Activated CD4-positive, alpha-beta T cell treated with anti-CD3 and anti-CD28 coated beads for 24 hours (primary cell): ENCODE results near the gene TMEM170A.
A peak's percentile ranks its signal among the peaks of the same experiment; 100 is the strongest.
"Not testable (repeated sequence)": the region's sequence is repeated elsewhere in the genome, so short reads cannot be mapped to it uniquely, and the experiment has no call there.

Experiments
- DNase-seq, 2 donors: peaks; one replicate each; pipeline ENCODE4 v3.0.0-alpha.2; 2020; ENCODE audit warnings: low read depth in 2 of 2

The TMEM170A gene

DNA sequence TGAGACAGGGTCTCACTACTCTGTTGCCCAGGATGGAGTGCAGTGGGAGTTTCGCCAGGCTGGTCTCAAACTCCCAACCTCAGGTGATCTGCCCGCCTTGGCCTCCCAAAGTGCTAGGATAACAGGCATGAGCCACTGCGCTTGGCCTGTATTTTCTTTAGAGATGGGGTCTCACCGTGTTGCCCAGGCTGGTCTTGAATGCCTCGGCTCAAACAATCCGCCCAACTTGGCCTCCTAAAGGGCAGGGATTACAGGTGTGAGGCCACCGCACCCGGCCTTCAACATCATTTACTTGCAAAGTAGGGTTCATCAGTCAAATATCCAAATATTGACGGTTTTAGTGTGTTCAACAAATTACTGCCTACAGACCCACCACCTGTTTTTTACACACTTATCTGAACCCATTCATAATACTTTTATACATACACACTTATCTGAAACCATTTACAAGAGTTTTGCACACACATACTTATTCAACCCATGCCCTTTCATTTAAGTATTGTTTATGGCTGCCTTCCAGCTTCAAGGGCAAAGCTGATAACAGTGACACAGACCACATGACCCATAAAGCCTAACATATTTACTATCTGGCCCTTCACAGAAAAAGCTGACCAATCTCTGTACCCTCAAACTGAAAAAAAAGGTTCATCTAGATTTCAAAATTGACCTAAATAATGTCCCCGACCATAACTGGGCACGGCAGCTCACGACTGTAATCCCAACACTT is 11.9 kb downstream of the TMEM170A start:
- no peak for DNase-seq

DNA sequence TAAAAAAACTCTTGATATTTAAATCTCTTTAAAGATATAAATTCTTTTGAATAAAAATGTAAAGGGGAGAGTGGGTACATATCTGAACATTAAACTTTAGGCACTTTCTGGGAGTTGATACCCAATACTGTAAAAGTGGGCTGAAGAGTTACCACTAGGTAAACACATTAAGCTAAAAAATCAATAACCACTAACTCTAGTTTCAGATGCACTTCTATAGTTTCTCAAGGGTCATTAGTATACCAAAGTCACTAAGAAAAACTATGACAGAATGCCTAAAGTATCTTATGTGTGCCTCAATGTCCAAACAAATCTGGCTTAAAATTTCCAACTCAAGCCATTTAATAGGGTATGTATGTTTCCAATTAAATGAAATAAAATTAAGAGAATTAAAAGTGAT is 18.1 kb downstream of the TMEM170A start:
- DNase-seq: no peak

DNA sequence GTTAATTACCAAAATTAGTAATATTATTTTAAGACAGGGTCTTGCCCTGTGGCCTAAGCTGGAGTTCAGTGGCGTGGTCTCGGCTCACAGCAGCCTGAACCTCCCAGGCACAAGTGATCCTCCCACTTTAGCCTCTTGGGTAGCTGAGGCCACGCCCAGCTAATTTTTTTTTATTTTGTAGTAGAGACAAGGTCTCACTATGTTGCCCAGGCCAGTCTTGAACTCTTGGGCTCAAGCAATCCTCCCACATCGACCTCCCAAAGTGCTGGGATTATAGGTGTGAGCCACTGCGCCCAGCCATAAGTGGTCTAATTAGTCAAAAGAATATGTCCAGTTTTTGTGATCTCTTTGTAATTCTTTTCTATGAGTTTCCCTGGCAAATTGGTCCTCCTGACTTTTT is 19.2 kb downstream of the TMEM170A start:
- DNase-seq: no peak

DNA sequence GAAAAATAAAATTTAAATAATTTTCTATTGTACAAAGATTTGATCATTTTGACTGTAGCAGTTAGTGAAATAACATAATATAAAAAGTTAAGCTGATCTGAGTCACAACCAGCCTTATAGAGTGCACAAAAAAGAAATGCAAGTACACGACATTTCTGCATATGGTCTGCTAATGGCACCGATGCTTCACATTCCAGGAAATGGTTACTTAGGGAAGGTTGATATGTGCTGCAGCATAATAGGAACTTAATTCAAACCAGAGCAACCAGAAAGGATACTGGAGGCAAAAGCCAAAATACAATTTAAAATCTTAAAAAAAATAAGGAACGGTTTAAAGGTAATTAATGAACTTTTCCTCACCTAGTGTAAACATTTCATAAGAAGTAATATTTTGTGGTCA is 21.2 kb downstream of the TMEM170A start:
- no peak for DNase-seq

DNA sequence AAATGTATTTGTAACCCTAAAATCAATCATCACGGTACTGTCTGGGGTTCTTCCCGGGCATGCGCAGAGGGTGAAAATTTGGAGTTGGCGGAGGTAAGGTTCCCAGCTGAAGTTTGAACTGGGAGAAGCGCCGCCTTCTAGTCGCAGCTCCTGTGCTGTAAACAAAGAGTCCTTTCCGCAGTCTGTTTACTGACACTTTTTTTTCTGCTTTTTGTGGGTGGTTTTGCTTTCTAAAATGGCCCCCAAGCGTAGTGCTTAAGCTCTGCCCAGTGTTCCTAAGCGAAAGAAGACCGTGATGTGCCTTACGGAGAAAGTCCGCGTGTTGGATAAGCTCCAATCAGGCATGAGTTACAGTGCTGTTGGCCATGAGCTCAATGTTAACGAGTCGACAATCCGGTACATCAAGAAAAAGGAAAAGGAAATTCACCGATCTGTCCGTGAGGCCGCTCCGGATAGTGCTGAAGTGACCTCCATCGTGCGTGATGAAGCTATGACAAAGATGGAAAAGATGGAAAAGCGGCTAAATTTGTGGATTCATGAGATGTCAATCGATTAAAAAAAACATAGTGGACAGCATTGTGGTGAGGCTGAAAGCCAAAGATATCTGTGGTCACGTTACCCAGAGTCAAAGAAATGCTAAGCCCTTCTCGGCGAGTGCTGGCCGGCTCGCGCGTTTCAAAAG is 30.6 kb downstream of the TMEM170A start:
- no peak for DNase-seq

DNA sequence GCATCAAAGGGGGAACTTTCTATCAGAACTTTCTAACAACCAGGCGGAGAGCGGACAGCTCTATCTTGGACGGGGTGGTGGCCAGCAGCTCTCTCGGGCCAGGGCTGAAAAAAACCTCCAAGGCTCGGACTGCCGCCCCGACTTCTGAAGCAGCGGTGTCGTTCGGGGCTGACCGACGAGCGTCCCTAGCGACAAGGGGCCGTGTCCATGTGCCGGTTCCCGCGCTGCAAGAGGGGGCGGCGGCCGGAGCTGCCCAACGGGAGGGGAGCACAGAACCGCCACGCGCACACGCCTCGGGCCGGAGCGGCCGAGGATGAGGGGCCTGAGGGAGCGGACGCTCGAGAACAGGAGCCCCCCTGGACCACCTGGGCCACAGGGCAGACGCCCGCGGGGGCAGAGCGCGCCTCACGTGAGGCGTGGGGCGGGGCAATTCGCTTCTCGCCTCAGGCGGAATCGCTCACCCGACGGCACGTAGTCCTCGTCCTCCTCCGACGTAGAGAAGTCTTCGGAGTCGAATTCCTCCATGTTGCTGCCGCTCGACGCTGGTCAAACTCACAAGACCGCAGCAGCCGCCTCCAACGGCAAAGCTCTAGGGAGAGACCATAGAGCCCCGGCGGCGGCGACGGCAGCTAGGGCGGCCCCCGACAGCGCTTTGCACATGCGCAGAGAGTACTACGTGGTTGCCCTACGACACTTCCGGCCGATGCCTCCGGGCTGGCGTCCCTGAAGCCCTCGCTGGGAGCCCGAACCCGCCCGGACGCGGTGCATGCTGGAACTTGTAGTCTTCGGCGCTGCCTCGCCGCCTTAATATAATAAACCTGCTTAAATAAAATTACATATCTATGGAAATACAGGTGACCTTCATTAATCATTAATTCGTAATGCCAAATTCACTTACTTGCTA is 31.4 kb downstream of the TMEM170A start, which contains the start of gene CFDP1:
Gene CFDP1, minus strand, starts transcription at position 676 of the 904 bp plus-strand sequence. Its CDS starts 151 bp downstream, at position 525.
- DNase-seq: peak; percentile 91 to 92

DNA sequence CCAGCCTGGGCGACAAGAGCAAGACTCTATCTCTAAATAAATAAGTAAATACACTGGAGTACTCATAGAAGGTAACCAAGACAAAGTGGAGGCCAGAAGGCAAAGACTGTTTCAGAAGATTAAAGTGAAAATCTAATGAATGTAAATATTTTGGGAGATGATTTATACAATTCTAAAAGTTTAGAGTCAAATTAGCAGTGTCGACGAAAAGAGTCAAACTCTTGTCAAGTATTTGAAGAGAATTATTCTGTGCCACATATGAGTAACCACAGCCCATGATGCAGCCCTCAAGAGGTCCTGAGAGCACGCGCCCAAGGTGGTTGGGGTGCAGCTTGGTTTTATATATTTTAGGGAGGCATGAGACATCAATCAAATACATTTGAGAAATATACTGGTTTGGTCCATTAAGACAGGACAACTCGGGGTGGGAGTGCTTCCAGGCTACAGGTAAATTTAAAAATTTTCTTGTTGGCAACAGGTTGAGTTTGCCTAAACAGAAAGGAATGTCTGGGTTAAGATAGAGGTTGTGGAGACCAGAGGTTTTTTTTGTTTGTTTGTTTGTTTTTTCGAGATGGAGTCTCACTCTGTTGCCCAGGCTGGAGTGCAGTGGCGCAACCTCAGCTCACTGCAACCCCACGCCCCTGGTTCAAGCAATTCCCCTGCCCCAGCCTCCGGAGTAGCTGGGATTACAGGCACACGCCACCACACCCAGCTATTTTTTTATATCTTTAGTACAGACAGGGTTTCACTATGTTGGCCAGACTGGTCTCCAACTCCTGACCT is 34.7 kb downstream of the TMEM170A start:
- DNase-seq: no peak

DNA sequence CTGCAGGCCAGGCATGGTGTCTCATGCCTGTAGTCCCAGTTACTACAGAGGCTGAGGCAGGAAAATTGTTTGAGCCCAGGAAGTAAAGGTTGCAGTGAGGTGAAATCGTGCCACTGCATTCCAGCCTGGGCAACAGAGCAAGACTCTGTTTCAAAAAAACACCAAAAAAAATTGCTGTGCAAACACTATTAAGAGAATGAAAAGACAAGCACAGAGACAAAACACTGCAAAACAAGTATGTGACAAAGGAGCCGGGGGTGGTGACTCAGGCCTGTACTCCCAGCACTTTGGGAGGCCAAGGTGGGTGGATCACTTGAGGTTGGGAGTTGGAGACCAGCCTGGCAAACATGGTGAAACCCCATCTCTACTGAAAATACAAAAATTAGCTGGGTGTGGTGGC is 38.0 kb downstream of the TMEM170A start:
- DNase-seq: not testable (repeated sequence)

DNA sequence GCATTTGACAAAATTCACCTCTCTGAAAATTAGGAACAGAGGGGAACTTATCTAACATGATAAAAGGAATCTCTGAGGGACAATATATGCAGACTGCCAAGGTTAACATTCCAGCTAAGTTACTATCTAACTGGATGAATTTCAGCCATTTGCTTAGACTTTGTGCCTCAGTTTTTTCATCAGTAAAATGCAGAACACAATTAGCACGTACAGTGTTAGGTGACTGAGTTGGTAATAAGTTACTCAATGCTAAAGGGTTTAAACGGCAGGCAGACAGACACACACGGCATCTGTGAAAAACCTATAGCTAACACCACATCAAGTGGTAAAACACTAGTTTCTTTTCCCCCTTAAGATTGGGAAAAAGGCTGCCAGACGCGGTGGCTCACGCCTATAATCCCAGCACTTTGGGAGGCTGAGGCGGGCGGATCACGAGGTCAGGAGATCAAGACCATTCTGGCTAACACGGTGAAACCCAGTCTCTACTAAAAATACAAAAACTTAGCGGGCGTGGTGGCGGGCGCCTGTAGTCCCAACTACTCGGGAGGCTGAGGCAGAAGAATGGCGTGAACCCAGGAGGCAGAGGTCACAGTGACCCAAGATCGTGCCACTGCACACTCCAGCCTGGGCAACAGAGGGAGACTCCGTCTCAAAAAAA is 40.3 kb downstream of the TMEM170A start:
- not testable (repeated sequence) for DNase-seq

DNA sequence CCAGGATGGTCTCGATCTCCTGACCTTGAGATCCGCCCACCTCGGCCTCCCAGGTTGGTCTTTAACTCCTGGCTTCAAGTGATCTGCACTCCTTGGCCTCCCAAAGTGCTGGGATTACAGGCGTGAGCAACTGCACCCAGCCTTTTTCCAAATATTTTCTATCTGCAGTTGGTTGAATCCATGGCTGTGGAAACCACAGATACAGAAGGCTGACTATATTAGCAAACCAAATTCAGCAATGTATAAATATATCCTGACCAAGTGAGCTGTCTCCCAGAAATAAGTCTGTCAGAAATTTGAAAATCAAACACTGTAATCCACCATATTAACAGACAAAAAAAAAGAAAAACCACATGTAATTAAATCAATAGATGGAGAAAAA is 40.8 kb downstream of the TMEM170A start:
- DNase-seq: no peak

DNA sequence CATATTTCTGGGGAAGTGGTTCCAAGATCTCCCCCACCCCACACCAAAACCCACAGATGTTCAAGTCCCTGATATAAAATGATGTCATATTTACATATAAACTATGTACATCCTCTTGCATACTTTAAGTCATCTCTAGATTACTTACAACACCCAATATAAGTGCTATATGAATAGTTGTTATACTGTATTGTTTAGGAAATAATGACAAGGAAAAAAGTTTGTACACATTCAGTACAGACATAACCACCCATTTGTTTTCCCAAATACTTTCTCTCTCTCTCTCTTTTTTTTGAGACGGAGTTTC is 42.7 kb downstream of the TMEM170A start:
- DNase-seq: no peak

DNA sequence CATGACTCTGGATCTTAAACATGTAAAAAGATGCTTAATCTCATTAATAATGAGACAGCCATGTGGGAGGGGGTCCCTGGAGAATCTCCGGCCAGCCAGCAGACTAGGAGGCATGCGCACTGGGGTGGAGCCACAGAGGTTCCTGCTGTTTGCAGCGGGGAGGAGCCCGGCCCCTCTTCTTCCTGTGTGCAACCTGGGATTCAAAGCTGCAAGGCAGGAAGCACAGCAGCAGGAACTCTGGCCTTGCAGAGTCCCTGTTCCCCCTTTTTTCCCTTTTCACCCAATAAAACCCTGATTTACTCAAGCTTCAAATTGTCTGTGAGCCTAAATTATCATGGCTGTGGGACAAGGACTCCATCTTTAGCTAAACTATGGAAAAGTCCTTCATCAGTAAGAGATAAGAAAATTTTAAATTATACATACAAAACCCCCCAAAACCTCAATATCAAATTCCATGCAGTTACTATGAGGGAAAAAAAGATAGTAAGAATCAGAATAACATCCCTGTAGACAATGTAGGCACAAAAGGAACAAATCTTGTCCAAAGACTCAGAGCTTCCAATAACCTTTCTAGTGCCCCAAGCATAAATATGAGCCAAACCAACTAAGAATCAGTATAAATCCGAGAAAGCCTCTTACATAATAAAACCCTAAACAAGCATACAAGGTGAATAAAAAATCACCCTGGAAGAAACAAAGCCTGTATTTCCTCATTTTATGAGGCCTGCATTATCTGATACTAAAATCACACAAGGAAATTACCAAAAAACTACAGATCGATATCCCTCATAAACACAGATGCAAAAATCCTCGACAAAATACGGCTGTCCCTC is 43.3 kb downstream of the TMEM170A start:
- peak in 1 of 2 donors; percentile 13 for DNase-seq

DNA sequence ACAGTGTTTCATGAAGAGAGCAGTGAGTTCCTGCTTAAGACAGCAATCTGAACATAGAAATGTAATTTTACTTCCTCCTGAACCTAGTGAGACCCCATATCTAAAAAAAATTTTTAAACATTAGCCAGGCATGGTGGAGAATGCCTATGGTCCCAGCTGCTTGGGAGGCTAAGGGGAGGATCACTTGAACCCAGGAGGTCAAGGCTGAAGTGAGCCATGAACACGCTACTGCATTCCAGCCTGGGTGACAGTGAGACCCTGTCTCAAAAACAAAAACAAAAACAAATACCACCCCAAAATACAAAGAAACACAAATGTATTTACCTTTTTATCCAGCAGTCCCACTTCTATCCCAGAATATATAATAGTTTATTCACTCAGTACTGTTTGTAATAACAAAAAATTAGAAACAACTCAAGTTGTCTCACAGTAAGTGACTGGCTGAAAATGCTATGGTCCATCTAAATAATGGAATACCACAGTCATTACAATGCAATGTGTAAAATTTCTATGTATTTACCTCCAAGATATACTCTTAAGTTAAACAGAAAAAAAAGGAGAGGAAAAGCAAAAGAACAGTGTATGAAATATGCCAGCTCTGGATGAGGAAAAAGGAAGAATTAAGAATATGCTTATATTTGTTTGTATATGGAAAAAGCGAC is 47.5 kb downstream of the TMEM170A start:
- no peak for DNase-seq

DNA sequence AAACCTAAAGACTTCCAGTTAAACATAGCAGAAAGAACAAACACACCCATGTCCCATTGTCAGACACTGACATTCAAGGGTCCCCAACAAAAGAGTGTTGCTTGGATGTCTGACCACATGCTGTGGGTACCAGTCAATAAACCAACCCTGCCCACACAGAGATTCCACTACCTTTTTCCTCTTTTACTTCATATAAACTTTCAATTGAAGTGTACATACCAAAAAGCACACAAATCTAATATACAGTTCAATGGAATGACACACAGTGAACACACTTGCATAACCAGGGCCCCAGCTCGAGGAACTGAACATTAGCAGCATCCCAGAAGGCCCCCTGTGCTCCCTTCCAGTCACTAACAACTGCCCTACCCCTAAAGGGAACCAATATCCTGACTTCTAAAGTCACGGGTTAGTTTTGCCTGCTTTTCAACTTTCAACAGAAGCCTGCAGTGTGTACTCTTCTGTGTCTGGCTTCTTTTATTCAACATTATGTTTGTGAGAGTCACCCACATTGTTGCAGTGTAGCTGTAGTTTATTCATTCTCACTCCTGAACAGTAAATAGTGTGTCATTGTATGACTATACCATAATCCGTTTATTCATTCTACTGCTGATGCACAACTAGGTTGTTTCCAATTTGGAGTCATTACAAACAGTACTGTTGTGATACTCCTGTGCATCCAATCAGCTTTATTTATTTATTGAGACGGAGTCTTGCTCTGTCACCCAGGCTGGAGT is 49.2 kb downstream of the TMEM170A start:
- no peak for DNase-seq

DNA sequence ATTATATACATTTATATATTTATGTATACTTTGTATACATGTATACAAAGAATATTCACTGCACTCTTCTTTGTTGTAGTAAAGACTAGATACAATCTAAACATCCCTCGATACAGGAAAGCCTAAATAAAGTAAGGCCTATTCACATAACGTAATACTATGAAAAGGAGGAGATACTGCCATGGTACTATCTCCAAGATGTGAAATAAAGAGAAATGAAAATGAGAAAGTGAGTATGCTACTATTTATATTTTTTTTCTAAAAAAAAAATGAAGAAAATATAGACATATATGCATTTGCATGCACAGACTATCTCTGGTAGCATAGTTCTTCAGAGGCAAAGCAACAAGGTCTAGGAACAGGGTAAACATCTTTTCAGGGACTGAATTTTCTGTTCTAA is 50.5 kb downstream of the TMEM170A start:
- DNase-seq: no peak

DNA sequence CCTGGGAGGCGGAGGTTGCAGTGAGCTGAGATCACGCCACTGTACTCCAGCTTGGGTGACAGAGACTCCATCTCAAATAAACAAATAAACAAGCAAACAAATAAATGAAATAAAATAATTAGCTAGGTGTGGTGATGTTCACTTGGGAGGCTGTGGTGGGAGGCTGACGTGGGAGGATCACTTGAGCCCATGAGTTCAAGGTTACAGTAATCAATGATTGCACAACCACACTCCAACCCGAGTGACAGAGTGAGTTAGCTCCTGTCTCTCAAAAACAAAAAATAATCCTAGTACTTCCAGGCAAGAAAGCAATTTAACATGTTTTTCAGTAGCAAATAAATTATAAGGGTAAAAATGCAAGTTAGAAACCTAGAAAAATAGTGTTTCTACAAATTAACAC is 57.5 kb downstream of the TMEM170A start:
- no peak for DNase-seq

DNA sequence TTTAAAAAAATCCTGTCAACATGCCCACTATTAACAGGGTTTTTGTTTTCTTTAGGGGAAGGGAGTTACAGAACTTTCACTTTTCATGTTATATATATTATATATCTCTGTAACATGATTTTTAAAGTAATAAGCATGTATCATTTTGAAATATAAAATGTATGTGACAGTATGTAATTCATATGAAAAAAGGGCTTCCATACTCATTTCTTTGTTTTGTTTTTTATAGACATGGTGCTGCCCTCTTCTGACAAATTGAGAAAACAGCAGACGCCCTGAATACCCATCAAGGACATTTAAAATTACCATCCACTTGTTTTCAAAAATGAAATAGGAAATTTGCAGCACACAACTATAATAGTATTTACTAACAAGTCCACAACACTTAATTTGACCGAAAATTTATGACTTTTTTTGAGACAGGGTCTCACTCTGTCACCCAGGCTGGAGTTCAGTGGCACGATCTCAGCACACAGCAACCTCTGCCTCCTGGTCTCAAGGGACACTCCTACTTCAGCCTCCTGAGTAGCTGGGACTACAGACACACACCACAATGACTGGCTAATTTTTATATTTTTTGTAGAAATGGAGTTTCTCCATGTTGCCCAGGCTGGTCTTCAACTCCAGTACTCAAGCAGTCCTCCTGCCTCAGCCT is 61.5 kb downstream of the TMEM170A start:
- no peak for DNase-seq

DNA sequence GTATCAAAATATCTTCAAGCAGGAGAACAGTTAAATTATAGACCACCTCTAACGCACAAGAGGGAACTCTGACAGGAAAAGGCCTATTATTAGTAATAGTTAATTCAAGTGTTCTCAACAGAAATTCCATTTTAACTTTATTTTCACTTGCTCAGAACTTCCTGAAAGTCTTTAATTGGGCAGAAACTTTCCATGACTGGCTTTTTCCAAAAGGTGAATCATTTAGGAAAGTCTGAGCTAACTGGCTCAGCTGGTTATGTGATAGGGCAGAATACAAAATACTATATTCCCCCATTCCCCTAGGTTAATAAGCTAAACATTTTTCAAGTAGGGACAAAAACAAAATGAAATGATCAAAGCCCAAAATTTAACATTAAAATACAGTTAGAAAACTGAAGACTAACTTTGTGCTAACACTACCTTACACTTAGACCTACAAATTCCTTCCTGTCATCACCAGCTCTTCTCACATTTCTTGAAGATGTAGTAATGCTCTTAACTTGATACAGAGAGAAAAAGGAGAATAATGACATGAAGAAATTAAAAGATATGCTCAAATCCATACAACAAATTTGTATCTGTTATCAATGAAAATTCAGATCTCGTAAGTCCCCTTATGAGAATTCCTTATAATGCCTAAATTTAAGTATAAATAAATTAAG is 62.2 kb downstream of the TMEM170A start:
- no peak for DNase-seq
